ENCODE data around the gene GIMAP8.
"Not testable (repeated sequence)": the region's sequence is repeated elsewhere in the genome, so short reads cannot be mapped to it uniquely, and the experiment has no call there.

GIMAP8 gene

GRCh38 chr7:150464962-150465361, 14.5 kb downstream of the GIMAP8 start:
- no peak for DNase-seq (ENCODE audit: low read depth)

GRCh38 chr7:150465414-150465813, 15.0 kb downstream of the GIMAP8 start:
- DNase-seq (ENCODE audit: low read depth) = no peak

DNA sequence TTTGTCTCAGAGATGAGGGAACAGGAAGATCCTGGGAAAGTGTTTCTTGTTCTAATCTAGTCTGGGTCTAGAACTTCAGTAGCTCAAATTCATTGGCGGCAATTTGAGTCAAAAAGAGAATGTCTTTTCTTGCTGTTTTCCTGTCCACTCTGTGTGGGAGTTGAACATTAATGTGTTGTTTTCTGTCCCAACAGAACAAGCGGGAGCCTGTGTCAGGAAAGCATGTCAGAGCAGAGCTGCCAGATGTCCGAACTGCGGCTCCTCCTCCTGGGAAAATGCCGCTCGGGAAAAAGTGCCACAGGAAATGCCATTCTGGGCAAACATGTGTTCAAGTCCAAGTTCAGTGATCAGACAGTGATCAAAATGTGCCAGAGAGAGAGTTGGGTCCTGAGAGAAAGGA, 16.0 kb downstream of the GIMAP8 start:
- DNase-seq (ENCODE audit: low read depth) = no peak

DNA sequence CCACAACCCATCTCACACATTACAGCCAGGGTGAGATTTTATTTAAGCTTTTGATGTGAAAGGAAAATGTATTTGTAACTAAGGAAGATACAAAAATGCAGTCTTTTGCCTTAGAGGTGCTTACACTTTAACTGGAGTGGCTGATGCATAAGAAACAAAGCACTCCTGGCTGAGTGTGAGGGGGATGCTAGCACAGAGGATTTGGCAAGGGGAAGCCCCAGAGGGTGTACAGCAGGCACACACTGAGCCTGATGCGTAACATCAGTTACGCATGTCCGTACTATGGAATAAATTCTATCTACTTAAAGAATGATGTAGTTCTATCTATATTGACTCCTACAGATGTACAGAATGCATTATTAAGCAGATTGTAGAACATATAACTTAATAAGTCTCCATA, 17.8 kb downstream of the GIMAP8 start:
- no peak for DNase-seq (ENCODE audit: low read depth)

- no peak for DNase-seq (ENCODE audit: low read depth)
Measured at GRCh38 chr7:150471886-150472285, 21.5 kb downstream of the GIMAP8 start.

GRCh38 chr7:150473902-150474301, 23.5 kb downstream of the GIMAP8 start:
- no peak for DNase-seq (ENCODE audit: low read depth)

DNA sequence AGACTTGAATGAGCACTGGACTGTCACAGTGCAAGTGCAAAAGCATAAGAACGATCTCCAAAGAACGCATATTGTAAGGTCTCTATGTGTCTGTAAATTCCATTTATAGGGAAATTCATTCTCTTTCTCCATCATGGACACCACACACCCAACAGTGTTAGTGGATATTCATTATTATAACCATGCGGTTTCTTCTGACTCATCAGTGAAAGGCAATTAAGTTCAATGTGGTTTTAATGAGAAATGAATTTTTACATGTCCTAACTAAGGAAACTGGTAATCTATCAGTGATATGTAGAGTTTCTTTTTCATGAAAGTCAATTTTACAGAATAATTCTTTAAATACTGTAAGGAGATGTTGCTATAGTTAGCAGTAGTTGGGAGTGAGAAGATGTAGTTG, 25.9 kb downstream of the GIMAP8 start:
- no peak for DNase-seq (ENCODE audit: low read depth)

DNA sequence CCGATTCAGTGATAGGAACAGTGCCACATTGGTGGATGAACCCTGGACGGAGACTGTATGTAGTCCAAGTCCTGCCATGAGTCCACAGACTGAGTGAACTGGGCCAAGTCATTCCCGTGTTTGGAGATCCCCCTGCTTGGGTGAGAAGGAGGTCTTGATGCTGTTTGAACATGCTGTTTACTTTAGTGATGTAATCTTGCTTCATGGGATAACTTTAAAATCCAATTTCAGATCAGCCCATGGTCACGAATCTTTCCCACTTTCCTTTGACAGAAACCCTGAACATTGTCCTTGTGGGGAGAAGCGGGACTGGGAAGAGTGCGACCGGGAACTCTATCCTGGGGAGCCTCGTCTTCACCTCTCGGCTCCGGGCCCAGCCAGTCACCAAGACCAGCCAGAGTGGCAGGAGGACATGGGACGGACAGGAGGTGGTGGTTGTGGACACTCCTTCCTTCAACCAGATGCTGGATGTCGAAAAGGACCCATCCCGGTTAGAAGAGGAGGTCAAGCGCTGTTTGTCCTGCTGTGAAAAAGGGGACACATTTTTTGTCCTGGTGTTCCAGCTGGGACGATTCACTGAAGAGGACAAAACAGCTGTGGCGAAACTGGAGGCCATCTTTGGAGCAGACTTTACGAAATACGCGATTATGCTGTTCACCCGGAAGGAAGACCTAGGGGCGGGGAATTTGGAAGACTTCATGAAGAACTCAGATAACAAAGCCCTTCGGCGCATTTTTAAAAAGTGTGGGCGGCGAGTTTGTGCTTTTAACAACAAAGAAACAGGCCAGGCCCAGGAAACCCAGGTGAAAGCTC, 26.6 kb downstream of the GIMAP8 start:
- no peak for DNase-seq (ENCODE audit: low read depth)

DNA sequence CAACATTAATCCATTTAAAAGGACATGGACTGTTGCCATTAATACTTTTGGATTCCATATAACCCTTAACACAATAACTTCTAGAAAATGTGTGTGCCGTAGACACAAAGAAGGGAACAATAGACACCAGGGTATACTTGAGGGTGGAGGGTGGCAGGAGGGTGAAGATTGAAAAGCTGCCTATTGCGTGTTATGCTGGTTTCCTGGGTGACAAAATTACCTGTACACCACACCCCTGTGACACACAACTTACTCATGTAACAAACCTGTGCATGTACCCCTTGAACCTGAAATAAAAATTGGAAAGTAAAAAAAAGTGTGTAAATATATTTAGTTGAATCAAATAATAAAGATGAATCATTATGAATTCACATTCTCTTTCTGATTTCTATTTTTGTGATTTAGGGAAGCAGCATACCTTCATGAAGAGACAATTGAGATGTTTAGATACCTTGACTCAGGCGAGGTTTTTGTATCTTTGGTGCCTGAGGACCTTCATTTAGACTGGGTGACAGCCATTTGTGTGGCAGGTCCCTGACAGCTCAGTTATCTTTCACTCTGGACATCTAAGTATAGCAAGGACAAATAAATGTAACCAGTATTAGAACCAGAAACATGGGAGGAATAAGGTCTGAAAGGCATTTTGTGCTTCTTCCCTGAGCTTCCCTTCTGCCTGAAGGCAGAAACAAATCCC, 28.7 kb downstream of the GIMAP8 start:
- no peak for DNase-seq (ENCODE audit: low read depth)

DNA sequence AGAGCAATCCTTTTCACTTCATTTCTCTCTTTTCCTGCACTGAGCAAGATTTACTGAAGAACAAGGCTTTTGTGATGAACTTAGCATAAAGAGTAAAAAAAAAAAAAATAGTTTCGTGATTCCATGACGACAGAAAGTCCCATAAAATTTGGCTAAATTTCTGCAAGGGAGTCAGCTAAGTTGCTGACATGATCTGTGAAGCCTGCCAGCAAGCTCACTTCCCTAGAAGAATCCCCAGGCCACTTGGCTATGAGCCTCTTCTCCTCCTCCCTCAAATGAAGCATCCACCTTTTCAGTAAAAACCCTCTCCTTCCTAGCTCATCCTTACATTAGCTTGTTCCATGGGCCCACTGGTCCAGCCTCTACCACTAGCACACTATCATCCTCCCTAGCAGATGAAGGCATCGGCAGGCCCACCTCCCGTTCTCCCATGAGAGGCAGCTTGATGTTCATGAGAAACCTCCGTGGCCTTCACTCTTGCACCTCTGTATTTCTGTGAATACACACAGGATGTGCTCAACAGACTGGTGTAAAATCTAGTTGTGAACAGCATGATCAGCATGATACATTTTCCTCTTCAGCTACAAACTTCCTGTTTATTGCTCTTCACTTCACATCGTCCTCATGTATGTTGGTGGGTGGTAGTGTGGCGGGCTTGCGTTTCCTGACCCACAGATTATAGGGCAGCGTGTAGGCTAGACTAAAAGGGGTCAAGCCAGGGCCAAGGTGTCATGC, 30.9 kb downstream of the GIMAP8 start:
- no peak for DNase-seq (ENCODE audit: low read depth)

DNA sequence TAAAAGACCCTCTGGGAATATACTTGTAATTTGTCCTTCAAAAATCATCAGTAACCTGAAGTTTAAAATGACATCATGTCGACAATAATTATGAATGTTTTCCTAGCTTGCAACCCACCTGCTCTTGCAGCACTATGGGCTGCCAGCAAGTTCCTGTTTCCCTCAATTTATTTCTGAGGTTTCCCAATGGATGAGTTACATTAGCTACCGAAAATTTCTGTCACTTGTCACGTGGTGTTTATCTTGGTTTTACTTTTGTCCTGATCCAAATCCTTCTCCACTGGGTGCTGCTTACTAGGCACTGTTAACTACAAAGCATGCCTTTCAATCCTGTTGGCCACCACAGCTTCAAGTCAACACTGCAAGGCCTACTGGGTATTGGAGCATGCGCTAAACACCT, 31.5 kb downstream of the GIMAP8 start:
- no peak for DNase-seq (ENCODE audit: low read depth)

DNA sequence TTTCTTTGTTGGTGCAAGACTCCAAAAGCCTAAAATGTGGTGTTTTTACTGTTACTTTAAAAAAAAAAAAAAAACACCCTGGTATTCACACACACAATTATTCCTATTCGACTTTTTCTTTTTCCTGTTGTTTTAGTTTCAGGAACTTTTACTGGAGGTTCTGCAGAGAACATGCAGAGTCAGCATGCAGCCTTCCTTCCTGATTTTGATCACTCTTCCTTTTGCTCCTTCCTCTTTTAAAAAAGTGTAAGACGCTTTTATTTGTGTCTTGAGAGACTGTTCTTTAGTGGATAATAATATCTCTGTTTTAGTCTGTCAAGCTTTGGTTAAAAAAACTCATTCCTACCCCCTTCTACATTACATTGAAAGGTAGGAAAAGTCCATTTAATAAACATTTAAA, 33.1 kb downstream of the GIMAP8 start:
- DNase-seq (ENCODE audit: low read depth) = not testable (repeated sequence)

DNA sequence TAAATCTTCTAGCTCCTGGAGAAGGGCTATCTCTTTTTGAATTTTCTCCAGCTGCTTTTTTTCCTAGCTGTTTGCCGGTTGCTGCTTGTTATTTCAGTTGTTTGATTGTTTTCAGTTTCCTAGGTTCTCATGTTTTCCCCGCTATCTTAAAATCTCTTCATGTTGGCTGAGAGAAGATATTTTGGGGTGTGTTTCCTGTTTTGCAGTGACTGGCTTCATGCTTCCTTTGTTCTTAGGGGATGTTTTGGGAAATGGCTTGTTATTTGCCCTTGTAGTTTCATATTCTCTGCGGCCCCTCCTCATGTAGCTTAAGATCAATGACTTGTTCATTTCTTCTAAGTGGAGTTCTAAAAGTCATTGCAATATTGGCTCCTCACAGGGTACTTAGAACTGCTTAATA, 33.6 kb downstream of the GIMAP8 start:
- DNase-seq (ENCODE audit: low read depth) = not testable (repeated sequence)

GRCh38 chr7:150487625-150488024, 37.2 kb downstream of the GIMAP8 start:
- no peak for DNase-seq (ENCODE audit: low read depth)

DNA sequence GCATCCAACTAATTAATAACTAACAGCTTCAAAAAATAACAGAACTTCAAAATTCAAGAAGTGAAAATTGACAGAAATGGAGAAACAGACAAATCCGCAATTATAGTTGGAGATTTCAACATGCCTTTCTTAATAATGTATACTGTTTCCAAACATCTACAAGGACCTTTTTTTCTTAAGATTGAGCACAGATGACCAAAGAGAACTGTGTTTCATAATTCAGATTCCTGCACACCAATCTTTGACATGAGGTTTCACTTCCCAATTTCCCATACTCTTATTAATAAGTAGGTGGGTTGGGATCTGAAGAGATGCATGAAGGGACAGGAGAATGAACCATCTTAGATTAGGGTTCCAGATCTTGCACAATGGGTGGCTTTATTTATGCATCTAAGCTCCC, 39.4 kb downstream of the GIMAP8 start:
- no peak for DNase-seq (ENCODE audit: low read depth)

GRCh38 chr7:150493442-150493841, 43.0 kb downstream of the GIMAP8 start:
- not testable (repeated sequence) for DNase-seq (ENCODE audit: low read depth)

DNA sequence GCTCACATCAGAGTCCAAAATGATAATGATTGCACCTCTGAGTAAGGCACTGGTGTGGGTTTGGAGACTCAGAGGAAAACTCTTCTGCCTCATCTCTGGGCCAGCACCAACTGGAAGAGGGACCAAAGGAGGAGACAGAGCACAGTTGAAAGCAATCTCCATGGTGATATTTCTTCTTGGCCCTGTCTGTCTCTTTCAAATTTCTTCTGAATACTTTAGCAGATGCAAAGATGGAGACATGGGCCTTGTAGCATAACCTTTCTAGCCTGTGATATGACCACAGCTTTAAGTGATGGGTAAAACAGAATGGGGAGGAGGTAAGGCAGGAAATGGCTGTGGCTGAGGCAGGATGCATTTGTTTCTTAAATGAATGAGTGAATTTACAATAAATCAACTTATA, 52.1 kb downstream of the GIMAP8 start:
- no peak for DNase-seq (ENCODE audit: low read depth)

DNA sequence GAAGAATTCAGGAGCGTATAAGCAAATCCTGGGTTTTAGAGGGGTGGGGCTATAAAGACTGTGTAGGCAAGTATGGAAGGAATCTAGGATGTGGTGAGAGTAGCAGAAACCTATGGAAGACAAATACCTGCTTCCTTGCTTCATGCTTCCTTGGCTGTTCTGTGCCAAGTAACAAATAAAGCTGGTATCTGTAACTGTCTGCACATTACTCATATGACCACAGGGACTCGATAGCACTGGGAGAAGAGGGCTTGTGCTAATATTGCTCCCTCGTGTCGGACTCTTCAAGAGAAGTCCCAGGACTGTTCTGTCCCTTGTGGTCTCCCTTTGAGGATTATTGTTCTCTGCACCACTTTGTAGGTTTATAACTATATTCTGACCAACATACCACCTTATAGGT, 52.7 kb downstream of the GIMAP8 start:
- no peak for DNase-seq (ENCODE audit: low read depth)

- DNase-seq (ENCODE audit: low read depth) = no peak
Measured at GRCh38 chr7:150503581-150503980, 53.2 kb downstream of the GIMAP8 start.

DNA sequence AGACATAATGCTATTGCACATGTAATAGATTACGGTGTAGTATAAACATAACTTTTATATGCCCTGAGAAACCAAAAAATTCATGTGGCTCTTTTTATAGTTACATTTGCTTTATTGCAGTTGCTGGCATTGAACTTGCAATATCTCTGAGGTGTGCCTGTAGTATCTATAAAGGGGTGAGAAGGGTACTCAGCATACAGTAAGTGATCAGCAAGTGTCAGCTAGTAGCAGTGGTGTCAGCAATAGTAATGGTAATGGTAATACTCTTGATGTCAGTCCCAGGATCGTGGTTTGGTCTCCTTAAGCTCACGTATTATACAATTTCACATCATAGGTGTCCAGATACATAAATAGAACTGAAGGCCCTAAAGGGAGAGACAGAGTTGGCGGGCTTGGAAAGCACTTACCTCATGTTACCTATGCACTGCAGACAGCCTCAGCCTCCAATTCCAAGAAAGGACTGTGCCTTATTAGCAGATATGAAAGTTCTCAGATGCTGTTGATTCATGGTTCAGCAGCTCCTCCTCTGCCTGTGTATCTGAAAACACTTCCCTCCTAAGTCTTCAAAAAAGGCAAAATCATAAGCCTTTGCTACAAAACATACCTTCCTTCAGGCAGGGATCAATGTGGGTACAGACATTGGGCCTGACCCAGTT, 57.6 kb downstream of the GIMAP8 start:
- DNase-seq (ENCODE audit: low read depth) = no peak

- no peak for DNase-seq (ENCODE audit: low read depth)
Measured at GRCh38 chr7:150511048-150511447, 60.6 kb downstream of the GIMAP8 start.

DNA sequence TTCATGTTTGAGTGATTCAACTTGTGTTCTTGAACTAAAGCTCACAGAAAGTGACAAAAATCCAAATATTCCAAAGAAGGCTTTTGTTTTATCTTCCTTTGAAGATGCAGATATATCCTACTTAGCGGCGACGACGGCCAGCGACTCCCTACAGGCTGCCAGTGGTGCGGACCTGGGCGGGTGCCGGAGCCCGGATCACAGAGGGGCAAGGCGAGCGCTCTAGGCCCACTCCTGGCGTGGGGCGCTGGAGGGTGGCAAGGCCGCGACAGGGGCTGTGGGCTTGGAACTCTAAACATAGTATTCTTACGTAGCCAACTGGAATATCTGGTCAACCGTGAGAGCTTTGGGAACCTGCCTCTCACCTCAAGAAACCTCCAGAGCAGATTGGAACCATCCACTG, 63.3 kb downstream of the GIMAP8 start:
- no peak for DNase-seq (ENCODE audit: low read depth)

Measured in activated T-cell treated with anti-CD3 and anti-CD28 coated beads for 48 hours (primary cell).